H9 (cell line): ENCODE results near the gene PIEZO2. TPM values are rescaled to one million over a fixed set of nuclear protein-coding genes. Genes with fewer than 3 reads are reported as not detected.

Experiments
- DNase-seq: peaks from one replicate; pipeline ENCODE4 v3.0.0-alpha.2; 2017
- H2AFZ ChIP-seq: one replicate; pipeline ENCODE4 v1.6.1; 2013; ENCODE audit warnings: mild to moderate bottlenecking, low read length, control low read depth, moderate library complexity
- H2AK5ac ChIP-seq: 2 replicates; pipeline ENCODE4 v1.6.1; 2013; ENCODE audit warnings: low read length, control low read depth, mixed read lengths; ENCODE audit not compliant: insufficient read length
- H2BK120ac ChIP-seq: one replicate; pipeline ENCODE4 v1.6.1; 2013; ENCODE audit warnings: low read depth, mild to moderate bottlenecking, low read length, control low read depth, inconsistent platforms; ENCODE audit not compliant: poor library complexity, severe bottlenecking
- H2BK12ac ChIP-seq: 2 replicates; pipeline ENCODE4 v1.6.1; 2013; ENCODE audit warnings: low read length, control low read depth, mixed read lengths, low read depth; ENCODE audit not compliant: insufficient read length
- H2BK15ac ChIP-seq: 2 replicates; pipeline ENCODE4 v1.6.1; 2013; ENCODE audit warnings: low read depth, low read length, control low read depth
- H2BK20ac ChIP-seq: one replicate; pipeline ENCODE4 v1.6.1; 2013; ENCODE audit warnings: low read depth, mild to moderate bottlenecking, low read length, control low read depth, inconsistent platforms; ENCODE audit not compliant: poor library complexity, severe bottlenecking
- H2BK5ac ChIP-seq: 2 replicates; pipeline ENCODE4 v1.6.1; 2013; ENCODE audit warnings: low read length, control low read depth, mixed read lengths; ENCODE audit not compliant: insufficient read length
- H3K14ac ChIP-seq: 2 replicates; pipeline ENCODE4 v1.6.1; 2013; ENCODE audit warnings: low read length, control low read depth; ENCODE audit not compliant: insufficient read depth
- H3K18ac ChIP-seq: 2 replicates; pipeline ENCODE4 v1.6.1; 2013; ENCODE audit warnings: low read depth, mild to moderate bottlenecking, mixed read lengths, low read length, control low read depth; ENCODE audit not compliant: insufficient read length
- H3K23ac ChIP-seq: 2 replicates; pipeline ENCODE4 v1.6.1; 2013; ENCODE audit warnings: low read length, control low read depth, mixed read lengths, low read depth; ENCODE audit not compliant: insufficient read length
- H3K23me2 ChIP-seq: 2 replicates; pipeline ENCODE4 v1.6.1; 2013; ENCODE audit warnings: low read depth, mild to moderate bottlenecking, mixed read lengths, low read length, control low read depth; ENCODE audit not compliant: insufficient read length, poor library complexity, severe bottlenecking
- H3K27ac ChIP-seq: 2 replicates; pipeline ENCODE4 v1.5.1; 2013; ENCODE audit warnings: low read length, control low read depth, mixed read lengths, low read depth; ENCODE audit not compliant: insufficient read length
- H3K27me3 ChIP-seq: 2 replicates; pipeline ENCODE4 v1.6.1; 2013; ENCODE audit warnings: low read length, control low read depth, inconsistent platforms; ENCODE audit not compliant: insufficient read depth
- H3K4ac ChIP-seq: 2 replicates; pipeline ENCODE4 v1.6.1; 2013; ENCODE audit warnings: low read depth, mild to moderate bottlenecking, control low read depth, inconsistent platforms, low read length, moderate library complexity
- H3K4me1 ChIP-seq: 2 replicates; pipeline ENCODE4 v1.6.1; 2013; ENCODE audit warnings: low read length, control low read depth, inconsistent platforms; ENCODE audit not compliant: insufficient read depth
- H3K4me2 ChIP-seq: 2 replicates; pipeline ENCODE4 v1.6.1; 2013; ENCODE audit warnings: low read length, control low read depth, mixed read lengths; ENCODE audit not compliant: insufficient read length, insufficient read depth
- H3K56ac ChIP-seq: 2 replicates; pipeline ENCODE4 v1.6.1; 2013; ENCODE audit warnings: low read depth, mild to moderate bottlenecking, mixed read lengths, low read length, control low read depth; ENCODE audit not compliant: insufficient read length
- H3K79me1 ChIP-seq: 2 replicates; pipeline ENCODE4 v1.6.1; 2013; ENCODE audit warnings: low read depth, mild to moderate bottlenecking, moderate library complexity, low read length, control low read depth, inconsistent platforms; ENCODE audit not compliant: insufficient read depth, poor library complexity, severe bottlenecking
- H3K79me2 ChIP-seq: 2 replicates; pipeline ENCODE4 v1.6.1; 2013; ENCODE audit warnings: low read length, control low read depth, inconsistent platforms; ENCODE audit not compliant: insufficient read depth
- H3K9ac ChIP-seq: 2 replicates; pipeline ENCODE4 v1.6.1; 2013; ENCODE audit warnings: low read length, control low read depth, mixed read lengths; ENCODE audit not compliant: insufficient read length; ENCODE audit errors: extremely low read depth
- H3K9me3 ChIP-seq: one replicate; pipeline ENCODE4 v1.6.1; 2013; ENCODE audit warnings: low read depth, low read length, inconsistent platforms; ENCODE audit not compliant: control insufficient read depth
- H3T11ph ChIP-seq: one replicate; pipeline ENCODE4 v1.6.1; 2013; ENCODE audit warnings: mild to moderate bottlenecking, low read length, control low read depth, inconsistent platforms
- H4K20me1 ChIP-seq: one replicate; pipeline ENCODE4 v1.6.1; 2013; ENCODE audit not compliant: control insufficient read depth, insufficient read length, insufficient read depth
- H4K5ac ChIP-seq: 2 replicates; pipeline ENCODE4 v1.6.1; 2013; ENCODE audit warnings: low read depth, mild to moderate bottlenecking, mixed read lengths, low read length, control low read depth; ENCODE audit not compliant: insufficient read length
- H4K8ac ChIP-seq: replicated peaks from 2 replicates; pipeline ENCODE4 v1.6.1; 2013; ENCODE audit warnings: low read length, control low read depth, mixed read lengths, low read depth; ENCODE audit not compliant: insufficient read length
- H4K91ac ChIP-seq: 2 replicates; pipeline ENCODE4 v1.6.1; 2013; ENCODE audit warnings: low read depth, mild to moderate bottlenecking, moderate library complexity, mixed read lengths, low read length, control low read depth; ENCODE audit not compliant: insufficient read length
- H3K27ac Mint-ChIP-seq, 3 experiments: 2 replicates in 2 of 3; 3 replicates in 1 of 3; pipeline ENCODE4 v1.8.0; 2020 to 2021; ENCODE audit warnings: mixed read lengths in 3 of 3, mild to moderate bottlenecking in 1 of 3, moderate library complexity in 1 of 3
- H3K27me3 Mint-ChIP-seq: 2 replicates; pipeline ENCODE4 v1.8.0; 2021; ENCODE audit warnings: low read depth, mild to moderate bottlenecking, moderate library complexity, mixed read lengths
- H3K36me3 Mint-ChIP-seq, 3 experiments: 2 replicates in 2 of 3; 3 replicates in 1 of 3; pipeline ENCODE4 v1.8.0; 2020 to 2021; ENCODE audit warnings: low read depth in 3 of 3, mixed read lengths in 3 of 3; ENCODE audit not compliant: insufficient read depth in 1 of 3
- H3K4me1 Mint-ChIP-seq, 2 experiments: 2 replicates each; pipeline ENCODE4 v1.8.0; 2020; ENCODE audit warnings: mixed read lengths in 2 of 2
- H3K4me3 Mint-ChIP-seq, 2 experiments: 2 replicates in 1 of 2; 3 replicates in 1 of 2; pipeline ENCODE4 v1.8.0; 2020 to 2021; ENCODE audit warnings: mild to moderate bottlenecking in 2 of 2, mixed read lengths in 2 of 2, moderate library complexity in 1 of 2
- H3K9me3 Mint-ChIP-seq, 2 experiments: 2 replicates in 1 of 2; 3 replicates in 1 of 2; pipeline ENCODE4 v1.8.0; 2020; ENCODE audit warnings: mild to moderate bottlenecking in 2 of 2, mixed read lengths in 2 of 2, moderate library complexity in 1 of 2
- CTCF ChIP-seq: fragments of 200-600 bp; sonication (generic); conservative IDR thresholded peaks from 3 replicates; pipeline ENCODE4 v1.8.0; 2021; ENCODE audit warnings: antibody characterized with exemption, mild to moderate bottlenecking
- WGBS: extraction: QIAGEN DNeasy Blood & Tissue Kit; methylation state at CpG from one replicate; pipeline ENCODE4 v1.1.7; 2013; ENCODE audit warnings: missing lambda C conversion rate, low lambda C conversion rate, mixed read lengths; ENCODE audit not compliant: insufficient read length; ENCODE audit errors: extremely low coverage; 5-methylcytosine and 5-hydroxymethylcytosine counted together
- total RNA-seq: library from RNA; stranded (reverse); gene quantifications from 2 replicates; pipeline ENCODE4 v1.2.1, GENCODE V29; 2021

The PIEZO2 gene
- total RNA-seq, 1 experiment from 2014 or later = 3.9 TPM

- Histone ChIP-seq H3K4me2 (no peak overlapping the region), H2AFZ (no peak overlapping the region), H4K91ac (no peak overlapping the region), H4K5ac (no peak overlapping the region), H3K4me1 (no peaks in the 10 kb centered on the region), H4K20me1 (no peaks in the 10 kb centered on the region), H2BK15ac (no peak overlapping the region), H3K27me3 (no peaks in the 10 kb centered on the region), H3K9ac (no peak overlapping the region), H2BK5ac (no peak overlapping the region), H3K79me2 (no peaks in the 10 kb centered on the region), H3T11ph (no peak overlapping the region), H3K27ac (no peak overlapping the region), H3K23ac (no peak overlapping the region), H3K4ac (no peak overlapping the region), H3K56ac (no peak overlapping the region), H3K79me1 (no peaks in the 10 kb centered on the region), H2AK5ac (no peak overlapping the region), H3K18ac (no peak overlapping the region), H3K23me2 (no peaks in the 10 kb centered on the region), H2BK12ac (no peak overlapping the region), H3K9me3 (no peaks in the 10 kb centered on the region), H4K8ac (no peak overlapping the region), H3K14ac (no peak overlapping the region), H2BK20ac (no peak overlapping the region), H2BK120ac (no peak overlapping the region)
- no peak for TF ChIP-seq CTCF
- Mint-ChIP-seq H3K4me1 (peaks cover 0 to 5% of the 10 kb centered on the region in 2 experiments; a peak in 2 of 4 replicates), H3K36me3 (peaks cover 0 to 8% (median 3%) of the 10 kb centered on the region in 3 experiments; a peak in 3 of 7 replicates), H3K4me3 (no peak overlapping the region), H3K27me3 (no peaks in the 10 kb centered on the region), H3K27ac (no peak overlapping the region), H3K9me3 (peaks cover 4 to 6% of the 10 kb centered on the region in 2 experiments; a peak in 3 of 5 replicates)
- WGBS = no CpG with 5 or more reads among the region's 4 CpGs
- DNase-seq = no peak
These were observed 177.7 kb downstream of the PIEZO2 start for GRCh38 chr18:10971717-10972116.
